ENCODE measurements around the gene TMUB2.
"Not testable (repeated sequence)": the region's sequence is repeated elsewhere in the genome, so short reads cannot be mapped to it uniquely, and the experiment has no call there.

TMUB2 gene

DNA sequence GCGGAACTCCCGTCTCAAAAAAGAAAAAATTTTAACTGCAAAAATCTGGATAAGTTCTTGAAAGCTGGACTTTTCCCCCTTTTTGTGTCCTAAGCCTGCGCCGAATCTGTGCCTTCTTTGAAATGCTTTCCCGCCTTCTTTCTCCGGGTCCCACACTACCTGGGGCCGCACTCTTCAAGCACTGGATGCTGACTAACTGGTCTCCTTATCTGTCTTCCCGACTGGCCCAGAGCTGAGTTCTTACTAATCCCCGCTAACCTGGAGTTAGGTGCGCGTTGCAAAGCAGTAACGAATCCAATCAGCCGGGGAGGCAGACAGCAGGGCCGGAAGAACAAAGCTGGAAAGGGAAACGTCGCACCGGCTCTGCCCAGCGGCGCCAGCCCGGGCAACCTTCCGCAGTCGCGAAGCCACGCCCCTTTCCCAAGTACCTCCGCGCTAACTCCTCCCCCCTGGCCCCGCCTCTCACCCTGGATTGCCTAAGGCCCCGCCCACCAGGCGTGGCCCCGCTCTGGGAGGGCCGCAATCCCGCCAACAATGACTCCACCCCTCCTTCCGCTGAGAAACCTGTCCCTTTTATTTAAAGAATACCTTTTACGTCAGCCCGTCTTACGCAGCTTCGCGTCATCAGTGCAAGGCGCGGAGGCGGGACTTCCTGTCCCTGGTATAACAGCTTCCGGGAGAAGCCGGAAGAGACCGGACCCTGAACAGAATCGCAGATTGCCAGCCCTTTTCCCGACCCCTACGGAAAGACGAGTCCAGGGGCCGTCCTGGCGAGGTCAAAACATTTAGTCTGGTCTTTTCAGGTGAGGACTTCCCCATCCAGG lies at the start of gene TMUB2:
Gene TMUB2 (plus strand): TSS at position 666 of the 824 bp plus-strand sequence. CDS start 737 bp downstream, outside the sequence.
- DNase-seq (ENCODE audit: low read depth in 1 of 2, low spot score in 1 of 2), result peak; percentile 99

DNA sequence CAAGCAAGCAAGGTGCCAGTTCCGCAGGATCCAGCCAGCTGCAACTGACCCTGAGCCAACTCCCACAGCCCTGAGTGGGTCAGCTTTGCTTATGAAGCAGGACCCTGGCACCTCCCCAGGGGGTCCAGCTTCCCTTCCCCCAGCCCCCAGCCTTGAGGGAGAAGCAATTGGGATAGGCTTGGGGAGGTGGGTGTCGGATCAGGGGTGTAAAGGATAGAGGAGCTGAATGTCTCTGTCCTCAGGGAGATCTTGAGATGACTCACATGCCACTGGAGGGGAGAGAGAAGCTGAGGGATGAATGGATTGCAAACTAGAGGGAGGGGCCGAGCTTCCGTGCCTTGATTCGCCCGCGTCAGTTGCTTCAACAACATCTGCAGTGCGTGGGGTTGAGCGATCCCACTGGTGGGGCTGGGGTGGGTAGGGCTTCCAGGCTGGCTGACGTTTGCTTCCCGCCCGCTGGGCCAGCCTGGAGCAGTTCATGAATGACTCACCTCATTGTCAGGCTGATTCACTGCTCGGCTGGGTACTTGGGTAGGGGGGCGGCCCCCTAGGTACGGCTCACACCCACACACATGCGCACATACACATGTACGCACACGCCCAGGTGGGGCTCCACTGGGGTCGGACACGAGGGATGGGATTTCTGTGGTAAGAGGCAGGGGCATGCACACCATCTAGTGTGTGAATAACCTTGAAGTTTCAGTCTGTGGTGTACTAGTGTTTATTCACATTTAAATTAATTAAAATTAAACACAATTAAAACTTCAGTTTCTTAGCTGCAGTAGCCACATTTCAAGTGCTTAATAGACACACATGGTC lies 48.7 kb upstream of the TMUB2 start:
- peak; percentile 46 to 67 for DNase-seq (ENCODE audit: low read depth in 1 of 2, low spot score in 1 of 2)

DNA sequence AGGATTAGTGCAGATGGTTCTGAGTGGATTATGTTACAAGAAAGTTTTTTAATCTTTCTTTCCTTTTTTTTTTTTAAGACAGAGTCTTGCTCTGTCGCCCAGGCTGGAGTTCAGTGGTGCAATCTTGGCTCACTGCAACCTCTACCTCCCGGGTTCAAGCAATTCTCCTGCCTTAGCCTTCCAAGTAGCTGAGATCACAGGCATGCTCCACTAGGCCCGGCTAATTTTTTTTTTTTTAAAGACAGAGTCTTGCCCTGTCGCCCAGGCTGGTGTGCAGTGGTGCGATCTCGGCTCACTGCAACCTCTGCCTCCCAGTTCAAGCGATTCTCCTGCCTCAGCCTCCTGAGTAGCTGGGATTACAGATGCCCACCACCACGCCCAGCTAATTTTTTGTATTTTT lies 42.9 kb upstream of the TMUB2 start:
- not testable (repeated sequence) for DNase-seq (ENCODE audit: low read depth in 1 of 2, low spot score in 1 of 2)

DNA sequence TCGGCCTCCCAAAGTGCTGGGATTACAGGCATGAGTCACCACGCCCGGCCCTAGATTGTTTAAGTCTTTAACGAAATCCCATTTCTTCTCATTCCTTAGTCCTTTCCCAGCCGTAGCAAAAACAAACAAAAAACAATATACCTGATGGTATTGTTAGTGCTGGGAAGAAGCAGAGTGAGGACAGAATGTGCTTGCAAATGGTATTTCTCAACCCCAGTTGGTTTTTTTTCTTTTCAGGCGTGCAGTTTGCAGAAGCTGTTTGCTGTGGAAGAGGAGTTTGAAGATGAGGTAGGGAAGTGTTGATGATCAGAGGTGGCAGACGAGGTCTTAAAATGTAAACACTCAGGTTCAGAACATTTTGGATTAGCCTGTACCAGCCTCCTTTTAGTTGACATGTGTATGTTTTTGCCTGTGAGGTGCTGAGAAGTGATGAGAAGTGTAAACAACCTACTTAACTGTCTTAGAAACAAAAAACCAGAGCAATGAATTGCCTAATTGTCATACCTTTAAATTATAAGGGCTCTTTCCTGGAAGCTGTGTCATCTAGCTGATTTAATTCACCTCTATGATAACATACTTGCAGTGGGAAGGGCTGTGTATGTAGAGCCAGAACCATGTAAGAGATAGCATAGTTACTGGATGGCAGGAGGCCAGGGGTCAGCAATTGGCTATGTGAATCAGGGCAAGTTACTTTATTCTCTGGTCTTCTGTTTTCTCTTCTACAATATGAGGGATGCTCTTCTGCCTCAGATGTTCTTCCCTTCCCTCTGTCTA lies 41.6 kb upstream of the TMUB2 start:
- no peak for DNase-seq (ENCODE audit: low read depth in 1 of 2, low spot score in 1 of 2)

DNA sequence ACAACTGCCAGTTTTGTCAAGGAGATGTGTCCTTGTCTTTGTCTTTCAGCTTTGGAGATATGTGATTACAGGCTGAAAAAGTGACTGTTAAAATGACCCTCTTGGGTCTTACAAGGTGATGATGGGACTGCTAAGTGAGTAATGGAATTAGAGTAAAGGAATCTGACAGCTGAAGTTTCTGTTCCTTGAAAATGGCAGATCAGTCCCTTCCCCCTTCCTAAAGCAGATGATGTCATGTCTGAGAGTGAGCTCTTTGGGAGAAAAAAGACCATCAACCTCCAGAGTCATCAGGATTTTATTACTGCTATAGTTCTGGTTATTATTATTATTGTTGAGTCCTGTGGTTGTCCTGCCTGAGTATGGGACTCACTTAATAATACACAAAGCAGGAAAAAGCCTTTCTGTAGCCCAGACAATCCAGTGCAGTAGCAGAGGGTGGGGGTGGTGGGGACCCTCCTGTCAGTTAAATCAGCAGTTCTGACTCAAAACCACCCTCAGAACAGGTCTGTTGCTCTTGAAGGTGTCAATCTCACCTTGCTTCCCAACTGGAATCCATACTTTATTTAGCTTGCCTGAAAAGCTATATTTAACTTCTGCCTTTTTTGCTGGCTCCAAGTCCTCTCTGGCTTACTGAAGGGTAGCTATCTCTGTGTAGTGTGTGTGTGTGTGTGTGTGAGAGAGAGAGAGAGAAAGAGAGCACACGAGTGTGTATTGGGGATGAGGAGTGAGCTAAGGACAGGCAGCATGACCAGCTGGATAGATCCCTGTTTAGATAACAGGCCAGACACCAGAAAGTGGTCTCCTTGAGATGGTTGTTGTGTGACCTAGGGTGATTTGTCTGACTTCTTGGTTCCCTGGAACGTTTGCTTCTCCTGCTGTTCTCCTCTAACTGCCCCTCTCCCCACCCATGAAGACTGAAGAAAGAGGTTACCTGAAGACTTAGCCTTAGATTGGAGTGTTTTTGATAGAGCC lies 40.1 kb upstream of the TMUB2 start:
- DNase-seq (ENCODE audit: low read depth in 1 of 2, low spot score in 1 of 2), result no peak

DNA sequence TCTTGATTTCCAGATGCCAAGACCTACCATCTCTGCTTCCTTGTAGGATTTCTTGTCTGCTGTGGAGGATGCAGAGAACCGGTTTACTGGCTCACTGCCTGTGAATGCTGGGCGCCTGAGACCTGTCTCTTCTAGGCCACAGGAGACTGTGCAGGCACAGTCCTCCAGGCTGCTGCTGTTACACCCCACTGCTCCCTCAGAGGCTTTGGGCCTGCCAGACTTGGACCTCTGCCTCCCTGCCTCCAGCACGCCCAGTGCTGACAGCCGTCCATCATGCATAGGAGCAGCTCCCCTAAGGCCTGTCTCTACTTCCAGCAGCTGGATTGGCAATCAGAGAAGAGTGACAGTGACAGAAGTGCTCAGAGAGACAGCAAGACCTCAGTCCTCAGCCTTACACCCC lies 39.0 kb upstream of the TMUB2 start:
- DNase-seq (ENCODE audit: low read depth in 1 of 2, low spot score in 1 of 2), result no peak

DNA sequence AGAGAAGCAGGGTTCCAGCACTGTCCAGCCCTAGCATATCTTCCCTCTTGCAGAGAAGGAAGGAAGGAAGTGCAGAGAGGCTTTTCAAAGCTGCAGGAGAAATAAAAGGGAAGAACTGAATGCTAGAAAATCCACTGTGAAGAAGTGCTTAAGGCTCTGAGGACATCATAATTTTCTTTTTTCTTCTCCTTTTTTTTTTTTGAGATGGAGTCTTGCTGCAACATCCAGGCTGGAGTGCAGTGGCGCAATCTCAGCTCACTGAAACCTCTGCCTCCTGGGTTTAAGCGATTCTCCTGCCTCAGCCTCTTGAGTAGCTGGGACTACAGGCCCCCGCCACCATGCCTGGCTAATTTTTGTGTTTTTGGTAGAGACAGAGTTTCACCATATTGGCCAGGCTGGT lies 37.7 kb upstream of the TMUB2 start:
- DNase-seq (ENCODE audit: low read depth in 1 of 2, low spot score in 1 of 2), result not testable (repeated sequence)

DNA sequence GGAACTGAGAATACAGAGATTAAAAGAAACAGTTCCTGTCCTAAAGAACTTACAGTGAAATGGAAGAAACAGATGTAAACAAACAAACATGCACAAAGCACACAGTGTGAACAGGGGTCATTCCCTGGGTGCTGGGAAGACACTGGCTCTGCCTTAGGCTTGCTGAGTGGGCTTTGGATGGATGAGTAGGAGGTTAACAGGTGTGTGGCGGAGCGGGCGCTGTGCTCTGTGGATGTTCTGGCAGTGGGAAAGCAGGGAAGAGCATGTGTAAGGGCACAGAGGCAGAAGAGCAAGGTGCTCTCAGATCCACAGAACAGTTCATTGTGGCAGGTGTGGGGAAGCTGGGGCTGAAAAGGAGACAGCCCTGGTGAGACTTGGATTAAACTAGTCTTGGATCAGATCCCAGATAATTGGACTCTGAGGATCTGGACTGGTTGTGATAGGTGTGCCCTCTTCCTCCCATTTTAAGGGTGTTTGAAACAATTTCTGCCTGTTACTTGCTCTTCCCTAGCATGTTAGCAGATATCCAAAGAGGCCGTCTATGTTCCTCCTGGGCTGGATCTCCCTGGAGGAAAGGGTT lies 36.9 kb upstream of the TMUB2 start:
- DNase-seq (ENCODE audit: low read depth in 1 of 2, low spot score in 1 of 2), result no peak

DNA sequence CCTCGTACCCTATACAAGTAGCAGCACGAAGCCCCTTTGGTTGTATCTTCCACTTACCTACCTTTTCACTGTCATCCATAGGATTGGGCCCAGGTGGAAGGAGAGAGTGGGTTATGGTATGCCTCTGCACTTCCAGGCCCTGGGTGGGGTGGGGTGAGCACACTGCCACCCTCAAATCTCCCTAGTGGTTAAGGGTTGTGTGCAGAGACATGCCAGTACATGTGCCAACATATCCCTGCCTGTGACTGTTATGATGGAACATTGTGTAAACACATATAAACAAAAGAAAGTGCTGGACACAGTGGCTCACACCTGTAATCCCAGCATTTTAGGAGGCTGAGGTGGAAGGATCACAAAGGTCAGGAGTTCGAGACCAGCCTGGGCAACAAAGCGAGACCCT lies 33.9 kb upstream of the TMUB2 start:
- no peak for DNase-seq (ENCODE audit: low read depth in 1 of 2, low spot score in 1 of 2)

DNA sequence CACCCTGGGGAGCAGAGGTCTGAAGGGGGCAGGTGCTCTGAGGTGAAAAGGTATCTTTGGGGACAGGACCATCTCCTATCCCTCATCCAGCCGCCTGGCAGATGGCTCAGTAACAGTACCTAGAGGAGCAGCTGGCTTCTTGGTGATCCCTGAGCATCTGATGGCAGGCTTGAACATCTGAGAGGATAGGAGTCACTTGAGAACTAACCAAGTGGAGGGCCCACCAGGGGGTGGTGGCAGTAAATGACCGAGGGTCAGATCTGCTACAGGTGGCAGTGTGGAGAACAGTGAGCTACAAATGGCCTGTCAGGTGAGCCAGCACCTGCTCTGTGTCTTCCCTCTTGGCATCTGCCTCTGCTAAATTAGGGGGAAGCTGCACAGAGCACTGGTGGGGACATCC lies 31.3 kb upstream of the TMUB2 start:
- DNase-seq (ENCODE audit: low read depth in 1 of 2, low spot score in 1 of 2), result no peak

DNA sequence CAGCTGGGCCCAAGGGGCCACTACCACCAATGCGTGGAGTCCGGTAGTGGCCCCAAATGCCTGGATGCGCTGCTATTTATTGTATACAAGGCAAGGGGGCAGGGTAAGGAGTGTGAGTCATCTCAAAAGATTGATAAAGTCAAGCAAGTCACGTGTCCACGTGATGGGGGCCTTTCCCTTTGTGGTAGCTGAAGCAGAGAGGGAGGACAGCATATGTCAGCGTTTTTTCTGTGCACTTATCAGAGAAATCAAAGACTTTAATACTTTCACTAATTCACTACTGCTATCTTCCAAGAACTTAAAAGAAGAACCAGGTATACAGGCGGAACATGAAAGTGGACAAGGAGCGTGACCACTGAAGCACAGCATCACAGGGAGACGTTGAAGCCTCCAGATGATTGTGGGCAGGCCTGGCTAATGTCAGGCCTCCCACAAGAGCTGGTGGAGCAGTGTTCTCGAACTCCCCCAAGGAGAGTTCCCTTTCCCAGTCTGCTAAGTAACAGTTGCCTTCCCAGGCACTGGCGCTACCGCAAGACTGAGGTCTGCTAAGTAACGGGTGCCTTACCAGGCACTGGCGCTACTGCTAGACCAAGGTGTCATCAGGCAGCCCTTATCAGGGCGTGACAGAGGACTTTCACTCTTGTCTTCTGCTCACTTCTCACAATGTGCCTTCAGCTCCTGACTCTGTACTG lies 27.1 kb upstream of the TMUB2 start:
- no peak for DNase-seq (ENCODE audit: low read depth in 1 of 2, low spot score in 1 of 2)

DNA sequence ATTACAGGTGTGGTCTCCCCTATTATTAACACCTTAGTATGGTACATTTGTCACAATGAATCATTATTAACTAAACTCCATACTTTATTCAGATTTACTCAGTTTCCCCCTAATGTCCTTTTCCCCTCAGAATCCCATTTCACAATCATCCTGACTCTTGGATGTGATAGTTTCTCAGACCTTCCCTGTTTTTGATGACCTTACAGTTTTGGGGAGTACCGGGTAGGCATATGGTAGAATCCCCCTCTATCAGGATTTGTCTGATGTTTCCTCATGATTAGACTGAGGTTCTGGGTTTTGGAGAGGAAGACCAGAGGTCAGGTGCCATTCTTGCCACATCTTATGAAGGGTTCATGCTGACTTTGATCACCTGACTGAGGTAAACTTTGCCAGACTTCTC lies 22.3 kb upstream of the TMUB2 start:
- DNase-seq (ENCODE audit: low read depth in 1 of 2, low spot score in 1 of 2), result no peak

DNA sequence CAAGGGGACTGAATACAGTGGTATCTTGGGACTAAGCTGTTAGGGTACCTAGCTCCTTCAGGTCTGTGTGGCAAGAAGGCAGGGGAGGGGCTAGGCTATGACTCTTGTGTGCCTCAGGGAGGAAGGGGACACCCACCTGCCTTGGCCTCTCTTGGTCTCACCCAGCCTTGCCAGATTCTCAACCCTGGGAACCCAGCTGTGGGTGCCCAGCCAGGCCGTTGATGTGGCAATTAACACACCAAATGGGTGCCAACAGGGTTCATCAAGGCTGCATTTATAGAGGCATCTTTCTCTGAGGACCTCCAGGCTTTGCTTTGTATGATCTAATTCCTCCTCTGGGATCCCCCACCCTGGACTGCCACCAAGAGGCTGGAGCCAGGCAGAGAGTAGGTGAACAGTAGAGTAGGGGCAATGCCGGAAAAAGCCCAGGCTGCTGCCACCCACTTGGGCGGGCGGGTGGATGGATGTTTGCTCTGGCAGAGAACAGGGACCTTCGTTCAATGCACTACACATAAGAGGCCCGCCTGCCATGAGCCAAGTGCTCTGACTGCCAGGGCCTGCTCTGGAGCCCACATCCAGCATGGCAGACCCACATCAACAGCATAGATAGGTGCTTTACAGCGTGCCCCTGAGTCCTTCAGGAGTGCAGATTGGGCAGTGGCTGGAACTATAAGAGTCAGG lies 19.5 kb upstream of the TMUB2 start:
- no peak for DNase-seq (ENCODE audit: low read depth in 1 of 2, low spot score in 1 of 2)

DNA sequence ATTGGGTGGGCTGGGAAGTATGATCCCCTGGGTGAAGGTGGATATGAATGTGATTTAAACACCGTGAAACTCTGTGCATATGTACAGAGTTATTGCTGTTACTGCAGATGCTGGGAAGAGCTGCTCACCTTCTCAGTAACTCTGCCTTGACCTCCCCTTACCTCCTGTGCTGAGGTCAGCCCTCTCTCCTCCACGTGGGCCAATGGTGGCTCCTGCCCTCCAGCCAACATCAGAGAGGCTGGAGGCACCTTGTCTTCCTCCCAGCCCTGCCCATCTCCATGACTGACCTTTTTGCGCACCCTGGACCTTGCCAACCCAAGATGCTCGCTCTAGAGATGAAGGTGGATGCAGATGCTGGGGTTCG lies 16.7 kb upstream of the TMUB2 start:
- no peak for DNase-seq (ENCODE audit: low read depth in 1 of 2, low spot score in 1 of 2)

DNA sequence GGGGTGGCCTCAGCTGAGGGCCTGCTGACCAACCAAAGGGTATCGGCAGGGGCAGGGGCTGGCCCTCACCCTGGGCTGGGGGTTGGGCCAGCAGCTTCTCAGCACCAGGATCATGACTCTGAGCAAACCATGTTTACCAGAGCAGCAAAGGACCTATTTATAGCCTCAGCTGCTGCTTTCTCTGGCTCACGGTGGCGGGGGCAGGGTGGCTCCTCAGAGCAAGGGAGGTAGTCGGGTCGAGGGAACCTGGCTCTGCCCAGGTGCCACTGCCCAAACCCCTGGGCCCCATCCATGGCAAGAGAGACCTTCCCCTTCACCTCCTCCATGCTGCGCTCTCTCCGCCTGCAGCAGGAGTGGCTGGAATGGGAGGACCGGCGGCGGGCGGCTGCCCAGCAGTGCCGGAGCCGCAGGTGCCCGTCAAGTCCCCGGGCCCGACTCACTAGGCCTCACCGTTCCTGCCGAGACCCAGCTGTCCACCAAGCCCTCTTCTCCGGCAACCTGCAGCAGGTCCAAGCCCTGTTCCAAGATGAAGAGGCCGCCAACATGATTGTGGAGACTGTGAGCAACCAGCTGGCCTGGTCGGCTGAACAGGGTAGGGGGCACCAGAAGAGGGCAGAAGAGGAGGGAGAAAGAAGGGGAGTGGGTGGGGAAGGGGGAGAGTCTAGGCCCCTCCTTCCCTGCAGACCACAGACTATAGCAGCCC lies 16.1 kb upstream of the TMUB2 start, which contains the start of gene ASB16:
Gene ASB16 (plus strand): TSS at position 206 of the 703 bp plus-strand sequence. CDS start 86 bp downstream, at position 292.
- no peak for DNase-seq (ENCODE audit: low read depth in 1 of 2, low spot score in 1 of 2)

DNA sequence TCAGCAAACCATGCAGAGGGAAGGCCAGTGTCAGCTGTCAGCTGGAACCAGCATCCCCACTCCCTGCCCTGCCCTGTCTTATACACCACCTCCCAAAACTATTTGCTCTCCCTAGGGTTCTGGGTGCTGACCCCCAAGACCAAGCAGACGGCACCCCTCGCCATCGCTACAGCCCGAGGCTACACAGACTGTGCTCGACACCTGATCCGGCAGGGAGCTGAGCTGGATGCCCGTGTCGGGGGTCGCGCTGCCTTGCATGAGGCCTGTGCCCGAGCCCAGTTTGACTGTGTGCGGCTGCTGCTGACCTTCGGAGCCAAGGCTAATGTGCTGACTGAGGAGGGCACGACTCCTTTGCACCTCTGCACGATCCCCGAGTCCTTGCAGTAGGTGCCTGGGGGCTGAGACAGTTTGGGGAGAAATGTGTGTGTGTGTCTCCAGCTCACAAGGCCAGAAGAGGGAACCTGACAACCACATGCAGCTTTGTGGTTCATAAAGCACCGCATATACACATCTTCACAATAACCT lies 14.8 kb upstream of the TMUB2 start:
- DNase-seq (ENCODE audit: low read depth in 1 of 2, low spot score in 1 of 2), result no peak

DNA sequence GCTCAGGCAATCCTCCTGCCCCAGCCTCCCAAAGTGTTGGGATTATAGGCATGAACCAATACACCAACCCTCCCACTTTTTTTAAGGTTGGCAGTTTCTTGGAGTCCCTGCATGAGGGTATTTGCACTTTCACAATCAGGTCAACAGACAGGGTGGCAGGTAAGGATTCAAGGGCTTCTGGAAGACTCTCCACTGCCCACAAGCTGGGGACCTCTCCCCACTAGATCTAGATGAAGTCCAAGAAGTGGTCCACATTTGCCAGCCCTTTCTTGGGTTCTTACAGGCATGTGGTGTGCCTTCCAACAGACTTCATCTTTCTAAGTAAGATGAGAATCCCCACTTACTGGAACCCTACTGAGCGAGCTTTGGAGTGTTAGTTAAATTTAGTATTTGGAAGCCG lies 12.3 kb upstream of the TMUB2 start:
- DNase-seq (ENCODE audit: low read depth in 1 of 2, low spot score in 1 of 2), result no peak

DNA sequence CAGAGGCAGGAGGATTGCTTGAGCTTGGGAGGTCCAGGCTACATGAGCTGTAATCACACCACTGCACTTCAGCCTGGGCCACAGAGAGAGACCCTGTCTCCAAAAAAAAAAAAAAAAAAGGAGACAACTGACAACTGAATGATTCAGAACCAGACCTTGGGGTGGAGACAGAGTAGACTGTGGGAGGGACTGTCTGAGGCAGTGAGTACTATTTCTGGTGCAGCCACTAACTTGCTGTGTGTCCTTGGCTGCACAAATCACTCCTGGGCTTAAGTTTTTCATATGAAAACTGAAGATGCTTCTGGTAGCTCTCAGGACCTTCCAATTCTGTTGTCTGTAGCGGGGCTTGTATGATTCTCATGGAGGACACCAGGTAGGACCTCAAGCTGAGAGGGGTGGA lies 10.5 kb upstream of the TMUB2 start:
- DNase-seq (ENCODE audit: low read depth in 1 of 2, low spot score in 1 of 2), result no peak

Data from activated CD4-positive, alpha-beta T cell treated with anti-CD3 and anti-CD28 coated beads, Interleukin-2, amount 50 U/mL, for 24 hours (primary cell).